Heart left ventricle (tissue), 16 donors: ENCODE results near the gene HIC2. TPM values are rescaled to one million over a fixed set of nuclear protein-coding genes. Genes with fewer than 3 reads are reported as not detected.

Experiments used
- ATAC-seq, 4 donors: fragments of 200-7000 bp; cut with Tn5 transposase; one replicate each; pipeline ENCODE4 v1.9.1; 2020 to 2022; ENCODE audit warnings: moderate library complexity in 4 of 4, mild to moderate bottlenecking in 3 of 4, moderate number of reproducible peaks in 1 of 4
- DNase-seq, 5 donors: peaks; one replicate each; pipeline ENCODE4 v3.0.0-alpha.2; 2020
- H3K27ac ChIP-seq, 12 donors: fragments of 200-600 bp; sonication (generic) in 4 of 12; one replicate each; pipeline versions ENCODE4 v1.5.0 to v1.8.0; 2016 to 2022; ENCODE audit warnings: mild to moderate bottlenecking in 2 of 12
- H3K27me3 ChIP-seq, 9 donors: fragments of 200-600 bp; sonication (generic) in 2 of 9; one replicate each; pipeline versions ENCODE4 v1.5.1 to v1.8.0; 2016 to 2022; ENCODE audit warnings: mild to moderate bottlenecking in 3 of 9
- H3K36me3 ChIP-seq, 9 donors: fragments of 200-600 bp; sonication (generic) in 2 of 9; one replicate each; pipeline versions ENCODE4 v1.5.0 to v1.8.0; 2018 to 2022; ENCODE audit warnings: mild to moderate bottlenecking in 2 of 9
- H3K4me1 ChIP-seq, 12 donors: fragments of 200-600 bp; sonication (generic) in 4 of 12; one replicate each; pipeline versions ENCODE4 v1.5.0 to v1.8.0; 2016 to 2022; ENCODE audit warnings: mild to moderate bottlenecking in 3 of 12
- H3K4me3 ChIP-seq, 12 donors: fragments of 200-600 bp; sonication (generic) in 4 of 12; one replicate each; pipeline versions ENCODE4 v1.5.0 to v1.8.0; 2017 to 2022; ENCODE audit warnings: mild to moderate bottlenecking in 9 of 12, moderate library complexity in 4 of 12
- H3K9me3 ChIP-seq, 12 donors: fragments of 200-600 bp; sonication (generic) in 4 of 12; one replicate each; pipeline versions ENCODE4 v1.5.0 to v1.8.0; 2016 to 2022; ENCODE audit warnings: mild to moderate bottlenecking in 1 of 12
- POLR2A ChIP-seq, 2 donors: fragments of 450-650 bp; IDR thresholded peaks; one replicate each; pipeline ENCODE4 v1.6.1; 2017; ENCODE audit warnings: antibody characterized with exemption in 2 of 2, mild to moderate bottlenecking in 2 of 2, moderate library complexity in 2 of 2
- WGBS, 4 donors: extraction: QIAGEN DNeasy Blood & Tissue Kit in 2 of 4; methylation state at CpG; one replicate each; pipeline versions ENCODE4 v1.1.5 to v1.1.7; 2013 to 2018; 5-methylcytosine and 5-hydroxymethylcytosine counted together
- intact Hi-C, 10 donors: fragments of 100-400 bp; cut with DNase I; formaldehyde crosslinking; loops; one replicate each; pipeline versions ENCODE4 v1.11.1 to v1.14.2; 2022
- polyA plus RNA-seq, 2 donors: library from polyadenylated mRNA; stranded (reverse); fragments of 200-250 nt; gene quantifications; one replicate each; pipeline ENCODE4 v1.2.3, GENCODE V29; 2013
- total RNA-seq, 9 donors: library from RNA; depleted of rRNA in 2 of 9; stranded (reverse); fragments of >200 nt in 2 of 9; fragmentation: NEBNext Ultra II Directional in 3 of 9; extraction: Animal tissue kit (Norgen Biotek cat#: 25700) in 3 of 9; gene quantifications; one replicate each; pipeline versions ENCODE4 v1.1.0 to v1.2.4, GENCODE V29; 2016 to 2023
- TF ChIP-seq, protein P1 (sequence below), 12 donors: fragments of 200-600 bp; sonication (generic) in 4 of 12; IDR thresholded peaks; one replicate each; pipeline versions ENCODE4 v1.5.0 to v1.8.0; 2018 to 2022; ENCODE audit warnings: antibody characterized with exemption in 12 of 12, mild to moderate bottlenecking in 5 of 12
- donor health status: ischemic (EF 13 %, LVEDD 7.1; RV severe dilation, severe dysfunction).
- donor health status: healthy with polysubstance abuse.
- donor health status: DM: no; HTN: yes; CAD: no.
- donor health status: DM: no; HTN: no; CAD: no.
- donor health status: ischemic (EF 25% LVEDD 6.9; RV normal size, moderate dysfunction).
- donor health status: ischemic (EF 25% LVEDD 5.7; RV mildly dilated, moderate dysfunction).
- donor health status: healthy.
- donor health status: DM: yes; HTN: yes; CAD: no.
- donor health status: ischemic (EF 35%, LVEDD 5.7; RV mildly dilated, moderate dysfunction).
- donor health status: nonischemic (EF 11% LVEDD 7.7; RV severe dilation, severe dysfunction).
- donor health status: DM: yes; HTN: yes; CAD: no.
- donor health status: PGD.
- donor health status: ischemic (EF 29% LVEDD 5.4; RV normal size, mild dysfunction).
- donor health status: nonischemic (EF 23%, LVEDD 6.1; RV moderate dilation, normal function).

HIC2 gene
- total and polyA plus RNA-seq, 11 donors = 1.1 to 2.8 (median 1.9) TPM

DNA sequence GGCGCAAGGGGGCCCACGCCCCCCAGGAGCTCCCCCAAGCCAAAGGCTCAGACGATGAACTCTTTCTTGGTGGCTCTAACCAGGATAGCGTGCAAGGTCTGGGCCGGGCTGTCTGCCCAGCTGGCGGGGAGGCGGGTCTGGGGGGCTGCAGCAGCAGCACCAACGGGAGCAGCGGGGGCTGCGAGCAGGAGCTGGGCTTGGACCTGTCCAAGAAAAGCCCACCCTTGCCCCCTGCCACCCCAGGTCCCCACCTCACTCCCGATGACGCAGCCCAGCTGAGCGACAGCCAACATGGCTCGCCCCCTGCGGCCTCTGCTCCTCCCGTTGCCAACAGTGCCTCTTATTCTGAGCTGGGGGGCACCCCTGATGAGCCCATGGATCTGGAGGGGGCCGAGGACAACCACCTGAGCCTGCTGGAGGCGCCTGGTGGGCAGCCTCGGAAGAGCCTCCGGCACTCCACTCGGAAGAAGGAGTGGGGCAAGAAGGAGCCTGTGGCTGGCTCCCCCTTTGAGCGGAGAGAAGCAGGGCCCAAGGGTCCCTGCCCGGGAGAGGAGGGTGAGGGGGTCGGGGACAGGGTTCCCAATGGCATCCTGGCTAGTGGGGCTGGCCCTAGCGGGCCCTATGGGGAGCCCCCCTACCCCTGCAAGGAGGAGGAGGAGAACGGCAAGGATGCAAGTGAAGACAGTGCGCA, 28.4 kb downstream of the HIC2 start:
- intact Hi-C loops = no loop called here
- H3K4me3 ChIP-seq = no peak overlapping the region
- H3K36me3 ChIP-seq = peaks cover 0 to 41% (median 23%) of the 10 kb centered on the region in 9 donors
- 94 to 96% (median 95%) methylated on average over 19 to 27 of the region's 27 CpGs for WGBS, 4 donors
- TF ChIP-seq POLR2A (IDR thresholded peaks at IDR 0.05) = no peak
- TF ChIP-seq, protein P1, sequence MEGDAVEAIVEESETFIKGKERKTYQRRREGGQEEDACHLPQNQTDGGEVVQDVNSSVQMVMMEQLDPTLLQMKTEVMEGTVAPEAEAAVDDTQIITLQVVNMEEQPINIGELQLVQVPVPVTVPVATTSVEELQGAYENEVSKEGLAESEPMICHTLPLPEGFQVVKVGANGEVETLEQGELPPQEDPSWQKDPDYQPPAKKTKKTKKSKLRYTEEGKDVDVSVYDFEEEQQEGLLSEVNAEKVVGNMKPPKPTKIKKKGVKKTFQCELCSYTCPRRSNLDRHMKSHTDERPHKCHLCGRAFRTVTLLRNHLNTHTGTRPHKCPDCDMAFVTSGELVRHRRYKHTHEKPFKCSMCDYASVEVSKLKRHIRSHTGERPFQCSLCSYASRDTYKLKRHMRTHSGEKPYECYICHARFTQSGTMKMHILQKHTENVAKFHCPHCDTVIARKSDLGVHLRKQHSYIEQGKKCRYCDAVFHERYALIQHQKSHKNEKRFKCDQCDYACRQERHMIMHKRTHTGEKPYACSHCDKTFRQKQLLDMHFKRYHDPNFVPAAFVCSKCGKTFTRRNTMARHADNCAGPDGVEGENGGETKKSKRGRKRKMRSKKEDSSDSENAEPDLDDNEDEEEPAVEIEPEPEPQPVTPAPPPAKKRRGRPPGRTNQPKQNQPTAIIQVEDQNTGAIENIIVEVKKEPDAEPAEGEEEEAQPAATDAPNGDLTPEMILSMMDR (IDR thresholded peaks at IDR 0.05) = no peak
- H3K4me1 ChIP-seq = peaks cover 0 to 8% (median 0%) of the 10 kb centered on the region in 12 donors
- no peaks in the 10 kb centered on the region for H3K27me3 ChIP-seq
- peak in 2 of 5 donors; percentile 10 to 13 for DNase-seq
- no peak for ATAC-seq
- H3K9me3 ChIP-seq = no peaks in the 10 kb centered on the region
- no peak overlapping the region for H3K27ac ChIP-seq

DNA sequence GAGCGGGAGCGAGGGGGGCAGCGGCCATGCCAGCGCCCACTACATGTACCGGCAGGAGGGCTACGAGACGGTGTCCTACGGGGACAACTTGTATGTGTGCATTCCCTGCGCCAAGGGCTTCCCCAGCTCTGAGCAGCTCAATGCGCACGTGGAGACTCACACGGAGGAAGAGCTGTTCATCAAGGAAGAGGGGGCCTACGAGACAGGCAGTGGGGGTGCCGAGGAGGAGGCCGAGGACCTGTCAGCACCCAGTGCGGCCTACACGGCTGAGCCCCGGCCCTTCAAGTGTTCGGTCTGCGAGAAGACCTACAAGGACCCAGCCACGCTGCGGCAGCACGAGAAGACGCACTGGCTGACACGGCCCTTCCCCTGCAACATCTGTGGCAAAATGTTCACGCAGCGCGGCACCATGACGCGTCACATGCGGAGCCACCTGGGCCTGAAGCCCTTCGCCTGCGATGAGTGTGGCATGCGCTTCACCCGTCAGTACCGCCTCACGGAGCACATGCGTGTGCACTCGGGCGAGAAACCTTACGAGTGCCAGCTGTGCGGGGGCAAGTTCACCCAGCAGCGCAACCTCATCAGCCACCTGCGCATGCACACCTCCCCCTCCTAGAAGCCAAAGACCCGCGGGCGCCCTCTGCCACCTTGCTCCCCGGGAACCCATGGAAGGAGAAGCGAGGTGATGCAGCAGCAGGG, 29.1 kb downstream of the HIC2 start:
- TF ChIP-seq, protein P1 (IDR thresholded peaks at IDR 0.05) = no peak
- no peak for TF ChIP-seq POLR2A (IDR thresholded peaks at IDR 0.05)
- H3K27me3 ChIP-seq = no peaks in the 10 kb centered on the region
- H3K4me3 ChIP-seq = no peak overlapping the region
- H3K9me3 ChIP-seq = no peaks in the 10 kb centered on the region
- ATAC-seq = no peak
- DNase-seq = peak in 4 of 5 donors; percentile 14 to 65 (median 20)
- peaks cover 0 to 8% (median 0%) of the 10 kb centered on the region in 12 donors for H3K4me1 ChIP-seq
- 93 to 96% (median 96%) methylated on average over 44 to 49 of the region's 49 CpGs for WGBS, 4 donors
- H3K36me3 ChIP-seq = peaks cover 0 to 41% (median 23%) of the 10 kb centered on the region in 9 donors
- intact Hi-C loops = no loop called here
- H3K27ac ChIP-seq = no peak overlapping the region

DNA sequence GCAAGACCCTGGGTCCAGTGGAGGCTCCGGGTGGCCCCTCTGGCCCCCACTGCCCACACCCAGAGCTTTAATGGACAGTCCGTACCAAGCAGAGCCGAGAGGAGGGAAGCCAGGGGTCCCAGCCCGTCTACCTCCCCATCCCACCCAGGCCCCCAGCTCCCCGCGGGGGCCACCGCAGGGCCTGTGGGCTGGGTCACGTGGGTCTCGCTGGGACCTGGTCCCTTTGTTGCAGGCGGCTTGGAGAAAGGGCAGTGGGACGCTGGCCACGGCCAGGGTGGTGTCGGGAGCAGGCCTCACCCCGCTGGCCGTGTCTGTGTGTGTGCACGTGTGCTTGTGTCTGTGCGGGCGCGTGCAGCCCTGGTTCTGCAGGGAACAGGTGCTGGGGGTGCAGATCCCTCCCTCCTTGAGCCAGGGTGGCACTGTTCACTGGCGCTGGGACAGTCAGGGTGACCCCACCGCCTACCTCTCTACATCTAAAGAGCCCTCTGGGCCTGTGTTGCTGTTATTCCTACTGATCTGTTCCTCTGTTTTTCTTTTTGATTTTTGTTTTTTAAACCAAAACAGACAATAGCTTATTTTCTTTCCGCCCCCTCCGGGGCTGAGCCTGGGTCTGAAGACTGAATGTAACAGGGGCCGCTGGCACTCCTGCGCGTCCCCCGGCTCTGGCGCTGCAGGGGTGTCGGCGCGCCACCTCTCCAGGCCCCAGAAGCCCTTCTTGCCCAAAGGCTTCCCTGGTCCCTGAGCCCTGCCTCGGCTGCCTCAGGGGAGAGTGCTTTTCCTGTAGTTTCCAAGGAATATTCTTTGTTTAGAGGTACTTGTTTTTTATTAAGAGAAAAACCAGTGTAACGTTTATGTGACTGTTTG, 29.9 kb downstream of the HIC2 start:
- H3K27me3 ChIP-seq = no peaks in the 10 kb centered on the region
- no peaks in the 10 kb centered on the region for H3K9me3 ChIP-seq
- peaks cover 0 to 8% (median 0%) of the 10 kb centered on the region in 12 donors for H3K4me1 ChIP-seq
- H3K36me3 ChIP-seq = peaks cover 0 to 41% (median 23%) of the 10 kb centered on the region in 9 donors
- WGBS, 4 donors = 93 to 96% (median 94%) methylated on average over 21 to 33 of the region's 33 CpGs
- TF ChIP-seq POLR2A (IDR thresholded peaks at IDR 0.05) = no peak
- TF ChIP-seq, protein P1 (IDR thresholded peaks at IDR 0.05) = no peak
- no peak for ATAC-seq
- intact Hi-C loops = no loop called here
- DNase-seq = peak in 2 of 5 donors; percentile 13 to 15
- H3K27ac ChIP-seq = no peak overlapping the region
- no peak overlapping the region for H3K4me3 ChIP-seq
